Fibroblast of lung (primary cell): ENCODE data around the gene ABCB7. TPM values are rescaled to one million over a fixed set of nuclear protein-coding genes. Genes with fewer than 3 reads are reported as not detected.
"Not testable (repeated sequence)": the region's sequence is repeated elsewhere in the genome, so short reads cannot be mapped to it uniquely, and the experiment has no call there.

Source experiments
- DNase-seq, 2 donors: peaks; one replicate each; pipeline versions ENCODE4 v3.0.0 to v3.0.0-alpha.2; 2010; ENCODE audit warnings: low read depth in 2 of 2
- H2AFZ ChIP-seq: 2 replicates; pipeline ENCODE4 v1.5.1; 2012; ENCODE audit warnings: low read length, control low read depth, inconsistent platforms
- H3K27ac ChIP-seq: 2 replicates; pipeline ENCODE4 v1.5.1; 2011; ENCODE audit warnings: low read length, control low read depth; ENCODE audit not compliant: insufficient read depth
- H3K27me3 ChIP-seq: 2 replicates; pipeline ENCODE4 v1.5.1; 2011; ENCODE audit warnings: mild to moderate bottlenecking, low read length; ENCODE audit not compliant: control insufficient read depth, insufficient read depth
- H3K36me3 ChIP-seq: 2 replicates; pipeline ENCODE4 v1.5.1; 2011; ENCODE audit warnings: low read length; ENCODE audit not compliant: control insufficient read depth, insufficient read depth
- H3K4me1 ChIP-seq: 2 replicates; pipeline ENCODE4 v1.5.1; 2011; ENCODE audit warnings: low read length; ENCODE audit not compliant: control insufficient read depth, insufficient read depth; ENCODE audit errors: extremely low read depth
- H3K4me2 ChIP-seq: 2 replicates; pipeline ENCODE4 v1.5.1; 2011; ENCODE audit warnings: low read length, control low read depth; ENCODE audit not compliant: insufficient read depth; ENCODE audit errors: extremely low read depth
- H3K4me3 ChIP-seq, 4 experiments: fragments of 200-600 bp in 1 of 4; sonication (generic) in 1 of 4; replicated peaks in 1 of 4; 2 replicates each; pipeline ENCODE4 v1.5.1; 2011 to 2016; ENCODE audit warnings: low read length in 4 of 4, low read depth in 3 of 4, mild to moderate bottlenecking in 3 of 4, control low read depth in 2 of 4, inconsistent platforms in 1 of 4, mixed read lengths in 1 of 4; ENCODE audit not compliant: insufficient read depth in 1 of 4; ENCODE audit errors: control extremely low read depth in 1 of 4
- H3K79me2 ChIP-seq: 2 replicates; pipeline ENCODE4 v1.5.1; 2012; ENCODE audit warnings: mild to moderate bottlenecking, low read length, inconsistent platforms; ENCODE audit not compliant: control insufficient read depth, insufficient read depth
- H3K9ac ChIP-seq: 2 replicates; pipeline ENCODE4 v1.5.1; 2011; ENCODE audit warnings: mild to moderate bottlenecking, low read length, control low read depth; ENCODE audit not compliant: insufficient read depth
- H3K9me3 ChIP-seq: 2 replicates; pipeline ENCODE4 v1.5.1; 2012; ENCODE audit warnings: low read depth, low read length; ENCODE audit not compliant: control insufficient read depth, insufficient read depth
- H4K20me1 ChIP-seq: 2 replicates; pipeline ENCODE4 v1.5.1; 2011; ENCODE audit warnings: low read length; ENCODE audit not compliant: control insufficient read depth, insufficient read depth; ENCODE audit errors: extremely low read depth
- CTCF ChIP-seq, 2 donors: IDR thresholded peaks in 1 of 2; conservative IDR thresholded peaks in 1 of 2; 1 replicate in 1 of 2; 2 replicates in 1 of 2; pipeline ENCODE4 v1.5.1; 2011 to 2012; ENCODE audit warnings: low read length in 2 of 2, control low read depth in 1 of 2, inconsistent platforms in 1 of 2, low read depth in 1 of 2, mild to moderate bottlenecking in 1 of 2
- EZH2 ChIP-seq: IDR thresholded peaks from 2 replicates; pipeline ENCODE4 v1.5.1; 2012; ENCODE audit warnings: low read length, control low read depth, mild to moderate bottlenecking; ENCODE audit errors: missing control alignments
- polyA plus RNA-seq, 2 donors: library from polyadenylated mRNA; depleted of rRNA in 1 of 2; stranded (reverse) in 1 of 2; unstranded in 1 of 2; fragments of >200 nt; gene quantifications; 2 replicates each; pipeline ENCODE4 v1.2.1, GENCODE V29; 2011 to 2012; ENCODE audit warnings: missing spikeins in 1 of 2
- total RNA-seq: library from RNA; depleted of rRNA; stranded (reverse); fragments of >200 nt; gene quantifications from 2 replicates; pipeline ENCODE4 v1.2.1, GENCODE V29; 2014

ABCB7 gene
- total and polyA plus RNA-seq, 2 donors (not counting 1 experiment from before 2014, with no cell fraction given), result 20.8 to 30.1 TPM

- H4K20me1 ChIP-seq, result no peaks in the 10 kb centered on the region
- no peak overlapping the region for H2AFZ ChIP-seq
- H3K36me3 ChIP-seq, result no peaks in the 10 kb centered on the region
- no peaks in the 10 kb centered on the region for H3K27me3 ChIP-seq
- no peak overlapping the region for H3K4me2 ChIP-seq
- DNase-seq, result no peak
- H3K27ac ChIP-seq, result no peak overlapping the region
- no peak overlapping the region for H3K9ac ChIP-seq
- H3K4me1 ChIP-seq, result no peaks in the 10 kb centered on the region
- H3K4me3 ChIP-seq, result no peak overlapping the region
- H3K9me3 ChIP-seq, result no peaks in the 10 kb centered on the region
- H3K79me2 ChIP-seq, result no peaks in the 10 kb centered on the region
- TF ChIP-seq EZH2, result no peak
- no peak for TF ChIP-seq CTCF (conservative IDR thresholded peaks at IDR 0.05 in 1 of 2, IDR thresholded peaks at IDR 0.05 in 1 of 2; ENCODE audit: low read depth in 1 of 2, low read length in 2 of 2)
These were observed 6.4 kb downstream of the ABCB7 start for GRCh38 chrX:75149654-75150053.

GRCh38 chrX:75132672-75133071 is 23.4 kb downstream of the ABCB7 start:
- Histone ChIP-seq H3K9me3 (no peaks in the 10 kb centered on the region), H3K4me1 (no peaks in the 10 kb centered on the region), H3K9ac (no peak overlapping the region), H3K4me3 (no peak overlapping the region), H4K20me1 (no peaks in the 10 kb centered on the region), H3K27me3 (no peaks in the 10 kb centered on the region), H3K27ac (no peak overlapping the region), H3K4me2 (no peak overlapping the region), H2AFZ (no peak overlapping the region), H3K79me2 (no peaks in the 10 kb centered on the region), H3K36me3 (no peaks in the 10 kb centered on the region)
- DNase-seq, result no peak
- TF ChIP-seq CTCF (conservative IDR thresholded peaks at IDR 0.05 in 1 of 2, IDR thresholded peaks at IDR 0.05 in 1 of 2; ENCODE audit: low read depth in 1 of 2, low read length in 2 of 2), result no peak

- no peak for DNase-seq
- Histone ChIP-seq H3K27ac (no peak overlapping the region), H2AFZ (no peak overlapping the region), H3K4me1 (no peaks in the 10 kb centered on the region), H3K36me3 (no peaks in the 10 kb centered on the region), H3K79me2 (no peaks in the 10 kb centered on the region), H3K27me3 (no peaks in the 10 kb centered on the region), H3K4me2 (no peak overlapping the region), H3K4me3 (no peak overlapping the region), H3K9me3 (no peaks in the 10 kb centered on the region), H4K20me1 (no peaks in the 10 kb centered on the region), H3K9ac (no peak overlapping the region)
- TF ChIP-seq EZH2 (no peak), CTCF (conservative IDR thresholded peaks at IDR 0.05 in 1 of 2, IDR thresholded peaks at IDR 0.05 in 1 of 2; ENCODE audit: low read depth in 1 of 2, low read length in 2 of 2) (no peak)
These were observed 24.0 kb downstream of the ABCB7 start for GRCh38 chrX:75131973-75132627.

- not testable (repeated sequence) for H4K20me1 ChIP-seq, H3K4me2 ChIP-seq, H3K79me2 ChIP-seq, H3K9me3 ChIP-seq, H3K4me1 ChIP-seq, H3K27ac ChIP-seq, DNase-seq, H3K9ac ChIP-seq, H3K27me3 ChIP-seq, H3K4me3 ChIP-seq, H2AFZ ChIP-seq, H3K36me3 ChIP-seq
These were observed 27.0 kb downstream of the ABCB7 start for GRCh38 chrX:75129069-75129468.
